Bone marrow (tissue), 2 donors: ENCODE results near the gene LRG1.
"Not testable (repeated sequence)": the region's sequence is repeated elsewhere in the genome, so short reads cannot be mapped to it uniquely, and the experiment has no call there.

Source experiments
- DNase-seq, 2 donors: peaks; one replicate each; lab custom pipeline; 2025; lab: John Stamatoyannopoulos, UW

Gene LRG1

GRCh38 chr19:4527377-4527776 is 12.5 kb downstream of the LRG1 start:
- DNase-seq, result not testable (repeated sequence)

GRCh38 chr19:4525563-4526002 is 14.3 kb downstream of the LRG1 start:
- no peak for DNase-seq

- peak in 1 of 2 donors; percentile 25 for DNase-seq
Measured at GRCh38 chr19:4524808-4525562, 14.9 kb downstream of the LRG1 start.

GRCh38 chr19:4523306-4524110 is 16.3 kb downstream of the LRG1 start:
- DNase-seq, result peak in 1 of 2 donors; percentile 13

GRCh38 chr19:4522291-4523002 is 17.4 kb downstream of the LRG1 start:
- DNase-seq, result no peak

GRCh38 chr19:4521888-4522242 is 18.0 kb downstream of the LRG1 start:
- no peak for DNase-seq

GRCh38 chr19:4521170-4521887 is 18.5 kb downstream of the LRG1 start:
- DNase-seq, result no peak

GRCh38 chr19:4519521-4520277 is 20.1 kb downstream of the LRG1 start:
- no peak for DNase-seq

GRCh38 chr19:4519172-4519496 is 20.7 kb downstream of the LRG1 start:
- DNase-seq, result no peak

- no peak for DNase-seq
Measured at GRCh38 chr19:4518345-4519171, 21.3 kb downstream of the LRG1 start, which contains the start of gene PLIN4. Gene PLIN4, minus strand, starts transcription at chr19:4518486. Its CDS starts 214 bp downstream, at chr19:4518272.

GRCh38 chr19:4517451-4518057 is 22.3 kb downstream of the LRG1 start:
- no peak for DNase-seq

- DNase-seq, result no peak
Measured at GRCh38 chr19:4516939-4517300, 22.9 kb downstream of the LRG1 start.

- DNase-seq, result no peak
Measured at GRCh38 chr19:4516199-4516938, 23.5 kb downstream of the LRG1 start.

GRCh38 chr19:4515732-4516131 is 24.1 kb downstream of the LRG1 start:
- DNase-seq, result no peak

GRCh38 chr19:4513248-4513647 is 26.6 kb downstream of the LRG1 start:
- DNase-seq, result no peak

GRCh38 chr19:4512070-4512469 is 27.8 kb downstream of the LRG1 start:
- DNase-seq, result no peak

- DNase-seq, result no peak
Measured at GRCh38 chr19:4511300-4512054, 28.4 kb downstream of the LRG1 start.

- DNase-seq, result no peak
Measured at GRCh38 chr19:4510435-4511255, 29.2 kb downstream of the LRG1 start.
